ENCODE results near the gene C4orf46. TPM values are rescaled to one million over a fixed set of nuclear protein-coding genes. Genes with fewer than 3 reads are reported as not detected.
"Not testable (repeated sequence)": the region's sequence is repeated elsewhere in the genome, so short reads cannot be mapped to it uniquely, and the experiment has no call there.

Gene C4orf46
- polyA plus RNA-seq, 1 donor from 2014 or later, result 22.9 TPM

DNA sequence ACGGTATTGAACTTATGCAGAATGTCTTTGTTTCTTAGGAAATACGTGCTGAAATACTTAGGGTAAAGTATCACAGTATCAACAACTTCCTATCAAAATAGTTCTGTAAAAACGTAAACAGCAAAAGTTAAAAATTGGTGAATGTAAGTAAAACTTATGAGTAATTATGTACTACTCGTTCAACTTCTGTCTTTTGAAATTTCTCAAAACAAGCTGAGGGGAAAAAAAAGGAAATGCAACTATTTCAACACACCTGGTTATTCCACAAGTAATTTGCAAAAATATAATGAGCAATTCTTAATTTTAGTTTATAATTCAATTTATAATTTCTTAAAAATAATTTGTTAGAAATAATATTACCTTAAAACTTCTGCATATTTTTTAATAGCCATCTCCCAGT, 43.2 kb upstream of the C4orf46 start:
- H3K4me2 ChIP-seq (ENCODE audit: low read length), result no peak overlapping the region
- peaks cover 13% of the 10 kb centered on the region for H3K36me3 ChIP-seq (ENCODE audit: insufficient read depth, low read length)
- TF ChIP-seq EZH2 (IDR thresholded peaks at IDR 0.05; ENCODE audit: borderline replicate concordance, insufficient read depth, low read length, poor library complexity, severe bottlenecking) (no peak), RAD21 (conservative IDR thresholded peaks at IDR 0.05) (no peak), POLR2AphosphoS5 (IDR thresholded peaks at IDR 0.05) (no peak), EP300 (conservative IDR thresholded peaks at IDR 0.05; ENCODE audit: poor library complexity, severe bottlenecking) (no peak), MXI1 (conservative IDR thresholded peaks at IDR 0.05; ENCODE audit: poor library complexity, severe bottlenecking) (no peak), SMC3 (conservative IDR thresholded peaks at IDR 0.05; ENCODE audit: poor library complexity) (no peak), TAF1 (IDR thresholded peaks at IDR 0.05; ENCODE audit: low read depth) (no peak)
- TF ChIP-seq, protein P1, sequence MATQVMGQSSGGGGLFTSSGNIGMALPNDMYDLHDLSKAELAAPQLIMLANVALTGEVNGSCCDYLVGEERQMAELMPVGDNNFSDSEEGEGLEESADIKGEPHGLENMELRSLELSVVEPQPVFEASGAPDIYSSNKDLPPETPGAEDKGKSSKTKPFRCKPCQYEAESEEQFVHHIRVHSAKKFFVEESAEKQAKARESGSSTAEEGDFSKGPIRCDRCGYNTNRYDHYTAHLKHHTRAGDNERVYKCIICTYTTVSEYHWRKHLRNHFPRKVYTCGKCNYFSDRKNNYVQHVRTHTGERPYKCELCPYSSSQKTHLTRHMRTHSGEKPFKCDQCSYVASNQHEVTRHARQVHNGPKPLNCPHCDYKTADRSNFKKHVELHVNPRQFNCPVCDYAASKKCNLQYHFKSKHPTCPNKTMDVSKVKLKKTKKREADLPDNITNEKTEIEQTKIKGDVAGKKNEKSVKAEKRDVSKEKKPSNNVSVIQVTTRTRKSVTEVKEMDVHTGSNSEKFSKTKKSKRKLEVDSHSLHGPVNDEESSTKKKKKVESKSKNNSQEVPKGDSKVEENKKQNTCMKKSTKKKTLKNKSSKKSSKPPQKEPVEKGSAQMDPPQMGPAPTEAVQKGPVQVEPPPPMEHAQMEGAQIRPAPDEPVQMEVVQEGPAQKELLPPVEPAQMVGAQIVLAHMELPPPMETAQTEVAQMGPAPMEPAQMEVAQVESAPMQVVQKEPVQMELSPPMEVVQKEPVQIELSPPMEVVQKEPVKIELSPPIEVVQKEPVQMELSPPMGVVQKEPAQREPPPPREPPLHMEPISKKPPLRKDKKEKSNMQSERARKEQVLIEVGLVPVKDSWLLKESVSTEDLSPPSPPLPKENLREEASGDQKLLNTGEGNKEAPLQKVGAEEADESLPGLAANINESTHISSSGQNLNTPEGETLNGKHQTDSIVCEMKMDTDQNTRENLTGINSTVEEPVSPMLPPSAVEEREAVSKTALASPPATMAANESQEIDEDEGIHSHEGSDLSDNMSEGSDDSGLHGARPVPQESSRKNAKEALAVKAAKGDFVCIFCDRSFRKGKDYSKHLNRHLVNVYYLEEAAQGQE (IDR thresholded peaks at IDR 0.05; ENCODE audit: borderline replicate concordance), result no peak
- TF ChIP-seq, protein P2, sequence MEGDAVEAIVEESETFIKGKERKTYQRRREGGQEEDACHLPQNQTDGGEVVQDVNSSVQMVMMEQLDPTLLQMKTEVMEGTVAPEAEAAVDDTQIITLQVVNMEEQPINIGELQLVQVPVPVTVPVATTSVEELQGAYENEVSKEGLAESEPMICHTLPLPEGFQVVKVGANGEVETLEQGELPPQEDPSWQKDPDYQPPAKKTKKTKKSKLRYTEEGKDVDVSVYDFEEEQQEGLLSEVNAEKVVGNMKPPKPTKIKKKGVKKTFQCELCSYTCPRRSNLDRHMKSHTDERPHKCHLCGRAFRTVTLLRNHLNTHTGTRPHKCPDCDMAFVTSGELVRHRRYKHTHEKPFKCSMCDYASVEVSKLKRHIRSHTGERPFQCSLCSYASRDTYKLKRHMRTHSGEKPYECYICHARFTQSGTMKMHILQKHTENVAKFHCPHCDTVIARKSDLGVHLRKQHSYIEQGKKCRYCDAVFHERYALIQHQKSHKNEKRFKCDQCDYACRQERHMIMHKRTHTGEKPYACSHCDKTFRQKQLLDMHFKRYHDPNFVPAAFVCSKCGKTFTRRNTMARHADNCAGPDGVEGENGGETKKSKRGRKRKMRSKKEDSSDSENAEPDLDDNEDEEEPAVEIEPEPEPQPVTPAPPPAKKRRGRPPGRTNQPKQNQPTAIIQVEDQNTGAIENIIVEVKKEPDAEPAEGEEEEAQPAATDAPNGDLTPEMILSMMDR (IDR thresholded peaks at IDR 0.05; ENCODE audit: poor library complexity, severe bottlenecking), result no peak
- no peak overlapping the region for H3K9ac ChIP-seq (ENCODE audit: low read length)
- H3K4me3 ChIP-seq (ENCODE audit: low read length), result no peak overlapping the region
- no peaks in the 10 kb centered on the region for H3F3A ChIP-seq (ENCODE audit: insufficient read depth, low read length, poor library complexity, severe bottlenecking)
- H3K9me3 ChIP-seq (ENCODE audit: low read length), result no peaks in the 10 kb centered on the region
- H3K9me2 ChIP-seq (ENCODE audit: insufficient read depth, low read length), result no peaks in the 10 kb centered on the region
- no peak overlapping the region for H2AFZ ChIP-seq (ENCODE audit: low read depth, low read length)
- no peaks in the 10 kb centered on the region for H3K79me2 ChIP-seq (replicated peaks; ENCODE audit: insufficient read depth, low read length)
- no peaks in the 10 kb centered on the region for H4K20me1 ChIP-seq (ENCODE audit: insufficient read depth)
- H3K27ac ChIP-seq (ENCODE audit: low read length), result no peak overlapping the region
- no peaks in the 10 kb centered on the region for H3K27me3 ChIP-seq (ENCODE audit: insufficient read depth, low read depth, low read length)

DNA sequence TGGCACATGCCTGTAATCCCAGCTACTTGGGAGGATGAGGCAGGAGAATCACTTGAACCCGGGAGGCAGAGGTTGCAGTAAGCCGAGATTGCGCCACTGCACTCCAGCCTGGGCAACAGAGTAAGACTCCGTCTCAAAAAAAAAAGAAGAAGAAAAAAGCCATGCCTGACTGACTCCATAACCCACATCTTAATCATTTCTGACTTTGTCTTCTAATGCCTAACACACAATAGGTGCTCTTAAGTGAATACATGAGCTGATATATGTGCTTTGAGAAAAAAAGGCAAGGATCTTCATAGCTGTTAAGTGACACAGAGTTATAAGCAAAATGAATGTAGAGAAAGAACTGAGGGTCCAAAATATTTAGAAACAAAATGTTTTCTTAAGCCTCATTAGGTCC, 40.9 kb upstream of the C4orf46 start:
- H3K4me3 ChIP-seq (ENCODE audit: low read length); H3K27ac ChIP-seq (ENCODE audit: low read length); H4K20me1 ChIP-seq (ENCODE audit: insufficient read depth); H3F3A ChIP-seq (ENCODE audit: insufficient read depth, low read length, poor library complexity, severe bottlenecking); H3K9me2 ChIP-seq (ENCODE audit: insufficient read depth, low read length); H2AFZ ChIP-seq (ENCODE audit: low read depth, low read length); H3K27me3 ChIP-seq (ENCODE audit: insufficient read depth, low read depth, low read length); H3K9me3 ChIP-seq (ENCODE audit: low read length); H3K79me2 ChIP-seq (replicated peaks; ENCODE audit: insufficient read depth, low read length); H3K4me2 ChIP-seq (ENCODE audit: low read length); H3K9ac ChIP-seq (ENCODE audit: low read length): not testable (repeated sequence)
- H3K36me3 ChIP-seq (ENCODE audit: insufficient read depth, low read length), result peaks cover 13% of the 10 kb centered on the region

DNA sequence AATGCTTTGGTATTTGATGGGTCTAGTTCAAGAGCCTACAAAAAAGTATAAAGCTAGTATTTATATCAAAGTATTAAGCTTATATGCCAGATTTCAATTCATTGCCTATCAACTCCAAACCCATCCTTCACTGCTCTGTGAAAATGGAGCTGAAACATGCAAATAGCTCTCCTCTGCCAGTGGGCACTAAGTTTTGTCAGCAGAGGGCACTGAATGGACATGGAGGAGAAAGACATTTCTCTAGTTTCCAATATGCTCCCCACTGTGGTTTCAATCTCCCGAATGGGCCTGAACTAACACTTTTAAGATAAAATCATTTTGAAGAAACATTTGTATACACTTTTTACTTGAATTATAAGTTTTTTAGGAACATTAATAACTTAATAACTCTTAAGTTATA, 39.1 kb upstream of the C4orf46 start:
- no peak overlapping the region for H3K4me2 ChIP-seq (ENCODE audit: low read length)
- TF ChIP-seq SMC3 (conservative IDR thresholded peaks at IDR 0.05; ENCODE audit: poor library complexity) (no peak), EZH2 (IDR thresholded peaks at IDR 0.05; ENCODE audit: borderline replicate concordance, insufficient read depth, low read length, poor library complexity, severe bottlenecking) (no peak)
- H3K27me3 ChIP-seq (ENCODE audit: insufficient read depth, low read depth, low read length), result no peaks in the 10 kb centered on the region
- H4K20me1 ChIP-seq (ENCODE audit: insufficient read depth), result no peaks in the 10 kb centered on the region
- H3K79me2 ChIP-seq (replicated peaks; ENCODE audit: insufficient read depth, low read length), result no peaks in the 10 kb centered on the region
- H2AFZ ChIP-seq (ENCODE audit: low read depth, low read length), result no peak overlapping the region
- no peaks in the 10 kb centered on the region for H3K9me2 ChIP-seq (ENCODE audit: insufficient read depth, low read length)
- no peak overlapping the region for H3K4me3 ChIP-seq (ENCODE audit: low read length)
- H3K9me3 ChIP-seq (ENCODE audit: low read length), result no peaks in the 10 kb centered on the region
- H3K27ac ChIP-seq (ENCODE audit: low read length), result no peak overlapping the region
- H3K9ac ChIP-seq (ENCODE audit: low read length), result no peak overlapping the region
- no peaks in the 10 kb centered on the region for H3F3A ChIP-seq (ENCODE audit: insufficient read depth, low read length, poor library complexity, severe bottlenecking)
- peaks cover 13% of the 10 kb centered on the region for H3K36me3 ChIP-seq (ENCODE audit: insufficient read depth, low read length)
